HepG2 (cell line): Measurements from ENCODE around the gene PCSK5. TPM values are rescaled to one million over a fixed set of nuclear protein-coding genes. Genes with fewer than 3 reads are reported as not detected.

Source experiments
- ATAC-seq: fragments of 200-7000 bp; cut with Tn5 transposase; 3 replicates; pipeline ENCODE4 v1.9.1; 2020; ENCODE audit warnings: mild to moderate bottlenecking, moderate library complexity
- BruUV-seq: library from RNA; stranded (reverse); fragments of 400-500 nt; replicated peaks from 2 replicates; lab custom pipeline; 2021; lab: Mats Ljungman, UMichigan
- CTCF ChIA-PET: fragments of 300-600 bp; formaldehyde crosslinking; extraction: SDS; loops from one replicate; lab custom pipeline; 2021; ENCODE audit warnings: low total read pairs, inconsistent platforms, low intra/inter-chr PET ratio; lab: Yijun Ruan, JAX
- POLR2A ChIA-PET: fragments of 350-600 bp; sonication (Branson Sonifier 250); formaldehyde crosslinking; loops from one replicate; lab custom pipeline; 2020; ENCODE audit warnings: antibody characterized with exemption, inconsistent platforms; lab: Yijun Ruan, JAX
- DNase-seq: peaks from one replicate; pipeline ENCODE4 v3.0.0-alpha.2; 2015; ENCODE audit warnings: low spot score
- FAIRE-seq: peaks from 3 replicates; lab custom pipeline; 2011; peaks lifted over from hg19 to GRCh38; lab: Jason Lieb, UNC
- H2AFZ ChIP-seq: one replicate; pipeline ENCODE4 v1.6.1; 2011; ENCODE audit warnings: low read length, inconsistent platforms
- H3K27ac ChIP-seq: fragments of 300-600 bp; 3 replicates; pipeline ENCODE4 v1.8.0; 2011; ENCODE audit warnings: mixed run types, mild to moderate bottlenecking, mixed read lengths, low read length, inconsistent platforms; ENCODE audit not compliant: insufficient read depth; ENCODE audit errors: extremely low read length
- H3K27me3 ChIP-seq, 2 experiments: fragments of 200-600 bp in 1 of 2; 2 replicates in 1 of 2; 3 replicates in 1 of 2; pipeline versions ENCODE4 v1.6.0 to v1.8.0; 2011; ENCODE audit warnings: low read length in 2 of 2, mild to moderate bottlenecking in 2 of 2, moderate library complexity in 2 of 2, inconsistent platforms in 1 of 2; ENCODE audit not compliant: insufficient read depth in 2 of 2, control insufficient read depth in 1 of 2
- H3K36me3 ChIP-seq, 2 experiments: fragments of 200-600 bp in 1 of 2; replicated peaks in 1 of 2; 2 replicates in 1 of 2; 3 replicates in 1 of 2; pipeline versions ENCODE4 v1.5.1 to v1.8.0; 2011; ENCODE audit warnings: low read length in 2 of 2, inconsistent platforms in 1 of 2; ENCODE audit not compliant: insufficient read depth in 2 of 2, control insufficient read depth in 1 of 2
- H3K4me1 ChIP-seq: 2 replicates; pipeline ENCODE4 v1.5.1; 2012; ENCODE audit warnings: low read length, inconsistent platforms; ENCODE audit not compliant: insufficient read depth
- H3K4me2 ChIP-seq: 2 replicates; pipeline ENCODE4 v1.6.0; 2011; ENCODE audit warnings: low read depth, low read length, inconsistent platforms
- H3K4me3 ChIP-seq, 3 experiments: fragments of 200-600 bp in 1 of 3; sonication (generic), shearing (Covaris generic) in 1 of 3; replicated peaks in 1 of 3; 2 replicates each; pipeline ENCODE4 v1.5.1; 2011 to 2016; ENCODE audit warnings: low read length in 3 of 3, inconsistent platforms in 2 of 3, low read depth in 2 of 3, mild to moderate bottlenecking in 2 of 3, control low read depth in 1 of 3, mixed read lengths in 1 of 3; ENCODE audit not compliant: insufficient read depth in 1 of 3
- H3K79me2 ChIP-seq: one replicate; pipeline ENCODE4 v1.6.1; 2011; ENCODE audit warnings: low read length, inconsistent platforms; ENCODE audit not compliant: insufficient read depth
- H3K9ac ChIP-seq: 2 replicates; pipeline ENCODE4 v1.6.0; 2011; ENCODE audit warnings: mild to moderate bottlenecking, low read depth, low read length, inconsistent platforms; ENCODE audit not compliant: insufficient read depth
- H3K9me3 ChIP-seq: 2 replicates; pipeline ENCODE4 v1.5.1; 2012; ENCODE audit warnings: mild to moderate bottlenecking, low read length
- H4K20me1 ChIP-seq: 2 replicates; pipeline ENCODE4 v1.6.0; 2011; ENCODE audit warnings: inconsistent platforms, mild to moderate bottlenecking, low read length, moderate library complexity; ENCODE audit not compliant: insufficient read depth
- ETV6 ChIP-seq: sonication (generic); formaldehyde crosslinking; conservative IDR thresholded peaks from 2 replicates; pipeline ENCODE4 v1.4.0; 2020; ENCODE audit warnings: missing genetic modification reagents
- KDM3A ChIP-seq: IDR thresholded peaks from 2 replicates; pipeline ENCODE4 v1.6.1; 2018; ENCODE audit warnings: low read depth, missing compliant biosample characterization
- NR1H2 ChIP-seq: sonication (generic); formaldehyde crosslinking; IDR thresholded peaks from 2 replicates; pipeline ENCODE4 v1.8.1; 2022; ENCODE audit warnings: low read depth, missing genetic modification reagents, borderline replicate concordance
- PAX8 ChIP-seq: sonication (generic); formaldehyde crosslinking; IDR thresholded peaks from 2 replicates; pipeline ENCODE4 v1.8.0; 2022; ENCODE audit warnings: mild to moderate bottlenecking, missing genetic modification reagents, borderline replicate concordance
- PRPF4 ChIP-seq: fragments of 200-400 bp; formaldehyde crosslinking; IDR thresholded peaks from 2 replicates; pipeline ENCODE4 v1.6.1; 2016; ENCODE audit warnings: low read length, low read depth; ENCODE audit not compliant: poor library complexity, severe bottlenecking
- TBP ChIP-seq: sonication (generic); formaldehyde crosslinking; IDR thresholded peaks from 2 replicates; pipeline ENCODE4 v1.5.0; 2020; ENCODE audit warnings: missing genetic modification reagents
- ZNF224 ChIP-seq: sonication (generic); formaldehyde crosslinking; IDR thresholded peaks from 2 replicates; pipeline ENCODE4 v1.5.0; 2020; ENCODE audit warnings: mild to moderate bottlenecking, missing genetic modification reagents
- ZNF350 ChIP-seq: sonication (generic); formaldehyde crosslinking; IDR thresholded peaks from 2 replicates; pipeline ENCODE4 v1.4.0; 2020; ENCODE audit warnings: mild to moderate bottlenecking, low read depth, missing genetic modification reagents, borderline replicate concordance
- WGBS: methylation state at CpG from one replicate; pipeline ENCODE4 v1.1.6; 2017; ENCODE audit warnings: low lambda C conversion rate; 5-methylcytosine and 5-hydroxymethylcytosine counted together
- in situ Hi-C: cut with HindIII; loops from 2 replicates; pipeline ENCODE4 v1.10.0; 2017; ENCODE audit warnings: low pct_unique_long_range_greater_than_20kb; ENCODE audit not compliant: extremely low pct_ligation_motif_present
- intact Hi-C: fragments of 100-400 bp; cut with micrococcal nuclease; formaldehyde crosslinking; loops from one replicate; pipeline ENCODE4 v1.10.0; 2022; ENCODE audit not compliant: unreplicated experiment
- polyA plus RNA-seq, 8 experiments: library from polyadenylated mRNA; depleted of rRNA in 3 of 8; stranded (reverse) in 7 of 8; unstranded in 1 of 8; fragments of >200 nt; fragmentation: Illumina TruSeq in 4 of 8; extraction: Trizol in 4 of 8; gene quantifications; 2 replicates each; pipeline versions ENCODE4 v1.2.1 to v1.2.3, GENCODE V29; 2011 to 2016; ENCODE audit warnings: low read depth in 4 of 8, missing spikeins in 1 of 8, mixed read lengths in 1 of 8; ENCODE audit not compliant: insufficient read depth in 1 of 8
- total RNA-seq, 5 experiments: library from RNA; depleted of rRNA; stranded (reverse); fragments of >200 nt; fragmentation: Illumina TruSeq; extraction: Trizol; gene quantifications; 2 replicates each; pipeline ENCODE4 v1.2.3, GENCODE V29; 2016; ENCODE audit warnings: low read depth in 1 of 5
- TF ChIP-seq, protein P1 (sequence below): sonication (generic); formaldehyde crosslinking; IDR thresholded peaks from one replicate; pipeline ENCODE4 v1.5.1; 2020; ENCODE audit warnings: mild to moderate bottlenecking, missing genetic modification reagents; ENCODE audit errors: not compliant biosample characterization

Gene PCSK5
- total and polyA plus RNA-seq, 2 of the 13 experiments (the other 11 are each of a cell fraction or from before 2014, with no cell fraction given): 0.55 to 0.66 TPM

DNA sequence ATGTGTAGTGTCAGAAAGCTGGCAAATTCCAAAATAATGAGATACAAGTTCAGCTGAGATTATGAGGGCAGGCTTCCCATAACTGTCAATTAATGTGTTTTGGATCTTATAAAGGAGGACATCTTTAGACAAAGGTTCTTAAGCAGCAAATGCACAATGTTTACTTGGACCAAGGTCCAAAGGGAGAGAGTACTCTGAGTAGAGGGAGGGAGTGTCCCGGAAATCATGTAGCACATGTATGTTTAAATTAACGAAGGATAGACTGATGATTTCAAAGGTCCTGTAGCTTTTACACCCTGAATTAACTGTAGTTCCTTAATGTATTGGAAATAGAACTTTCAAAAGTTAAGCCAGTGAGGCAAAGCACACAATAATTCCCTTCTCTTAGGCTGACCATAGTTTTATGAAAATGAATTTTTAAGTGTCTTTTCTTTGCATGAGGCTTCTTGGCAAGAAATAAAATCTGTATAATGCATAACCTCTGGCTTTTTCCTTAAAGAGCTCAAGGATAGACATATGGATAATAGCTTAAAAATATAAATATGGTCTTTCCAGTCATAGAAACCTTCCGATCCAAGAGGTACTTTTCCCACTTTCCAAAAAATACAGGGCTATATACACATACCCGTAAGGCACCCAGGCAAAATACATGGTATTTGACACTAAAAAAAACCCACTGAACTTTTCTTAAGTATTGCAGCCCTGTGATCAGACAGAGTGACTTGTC lies 93.0 kb downstream of the PCSK5 start:
- TF ChIP-seq PAX8 (CRISPR knock-in tag) (no peak), NR1H2 (CRISPR knock-in tag) (no peak), ETV6 (CRISPR knock-in tag) (no peak), KDM3A (CRISPR knock-in tag) (no peak), PRPF4 (no peak), ZNF350 (CRISPR knock-in tag) (no peak), TBP (CRISPR knock-in tag) (no peak), ZNF224 (no peak)
- TF ChIP-seq, protein P1, sequence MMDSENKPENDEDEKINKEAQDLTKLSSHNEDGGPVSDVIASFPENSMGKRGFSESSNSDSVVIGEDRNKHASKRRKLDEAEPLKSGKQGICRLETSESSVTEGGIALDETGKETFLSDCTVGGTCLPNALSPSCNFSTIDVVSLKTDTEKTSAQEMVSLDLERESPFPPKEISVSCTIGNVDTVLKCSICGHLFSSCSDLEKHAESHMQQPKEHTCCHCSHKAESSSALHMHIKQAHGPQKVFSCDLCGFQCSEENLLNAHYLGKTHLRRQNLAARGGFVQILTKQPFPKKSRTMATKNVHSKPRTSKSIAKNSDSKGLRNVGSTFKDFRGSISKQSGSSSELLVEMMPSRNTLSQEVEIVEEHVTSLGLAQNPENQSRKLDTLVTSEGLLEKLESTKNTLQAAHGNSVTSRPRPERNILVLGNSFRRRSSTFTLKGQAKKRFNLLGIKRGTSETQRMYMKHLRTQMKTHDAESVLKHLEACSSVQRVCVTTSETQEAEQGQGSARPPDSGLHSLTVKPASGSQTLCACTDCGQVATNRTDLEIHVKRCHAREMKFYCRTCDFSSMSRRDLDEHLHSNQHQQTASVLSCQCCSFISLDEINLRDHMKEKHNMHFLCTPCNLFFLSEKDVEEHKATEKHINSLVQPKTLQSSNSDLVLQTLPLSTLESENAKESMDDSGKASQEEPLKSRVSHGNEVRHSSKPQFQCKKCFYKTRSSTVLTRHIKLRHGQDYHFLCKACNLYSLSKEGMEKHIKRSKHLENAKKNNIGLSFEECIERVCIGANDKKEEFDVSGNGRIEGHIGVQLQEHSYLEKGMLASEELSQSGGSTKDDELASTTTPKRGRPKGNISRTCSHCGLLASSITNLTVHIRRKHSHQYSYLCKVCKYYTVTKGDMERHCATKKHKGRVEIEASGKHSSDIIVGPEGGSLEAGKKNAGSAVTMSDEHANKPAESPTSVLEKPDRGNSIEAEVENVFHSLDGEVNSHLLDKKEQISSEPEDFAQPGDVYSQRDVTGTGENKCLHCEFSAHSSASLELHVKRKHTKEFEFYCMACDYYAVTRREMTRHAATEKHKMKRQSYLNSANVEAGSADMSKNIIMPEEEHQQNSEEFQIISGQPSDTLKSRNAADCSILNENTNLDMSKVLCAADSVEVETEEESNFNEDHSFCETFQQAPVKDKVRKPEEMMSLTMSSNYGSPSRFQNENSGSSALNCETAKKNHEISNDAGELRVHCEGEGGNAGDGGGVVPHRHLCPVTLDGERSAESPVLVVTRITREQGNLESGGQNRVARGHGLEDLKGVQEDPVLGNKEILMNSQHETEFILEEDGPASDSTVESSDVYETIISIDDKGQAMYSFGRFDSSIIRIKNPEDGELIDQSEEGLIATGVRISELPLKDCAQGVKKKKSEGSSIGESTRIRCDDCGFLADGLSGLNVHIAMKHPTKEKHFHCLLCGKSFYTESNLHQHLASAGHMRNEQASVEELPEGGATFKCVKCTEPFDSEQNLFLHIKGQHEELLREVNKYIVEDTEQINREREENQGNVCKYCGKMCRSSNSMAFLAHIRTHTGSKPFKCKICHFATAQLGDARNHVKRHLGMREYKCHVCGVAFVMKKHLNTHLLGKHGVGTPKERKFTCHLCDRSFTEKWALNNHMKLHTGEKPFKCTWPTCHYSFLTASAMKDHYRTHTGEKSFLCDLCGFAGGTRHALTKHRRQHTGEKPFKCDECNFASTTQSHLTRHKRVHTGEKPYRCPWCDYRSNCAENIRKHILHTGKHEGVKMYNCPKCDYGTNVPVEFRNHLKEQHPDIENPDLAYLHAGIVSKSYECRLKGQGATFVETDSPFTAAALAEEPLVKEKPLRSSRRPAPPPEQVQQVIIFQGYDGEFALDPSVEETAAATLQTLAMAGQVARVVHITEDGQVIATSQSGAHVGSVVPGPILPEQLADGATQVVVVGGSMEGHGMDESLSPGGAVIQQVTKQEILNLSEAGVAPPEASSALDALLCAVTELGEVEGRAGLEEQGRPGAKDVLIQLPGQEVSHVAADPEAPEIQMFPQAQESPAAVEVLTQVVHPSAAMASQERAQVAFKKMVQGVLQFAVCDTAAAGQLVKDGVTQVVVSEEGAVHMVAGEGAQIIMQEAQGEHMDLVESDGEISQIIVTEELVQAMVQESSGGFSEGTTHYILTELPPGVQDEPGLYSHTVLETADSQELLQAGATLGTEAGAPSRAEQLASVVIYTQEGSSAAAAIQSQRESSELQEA: no peak
- TF ChIP-seq, all 625 proteins: peak for 0
- Histone ChIP-seq H3K4me3 (no peak overlapping the region), H3K79me2 (no peaks in the 10 kb centered on the region), H3K9ac (no peak overlapping the region), H4K20me1 (no peaks in the 10 kb centered on the region), H3K9me3 (no peaks in the 10 kb centered on the region), H2AFZ (no peak overlapping the region), H3K4me1 (no peaks in the 10 kb centered on the region), H3K36me3 (no peaks in the 10 kb centered on the region), H3K27ac (no peak overlapping the region), H3K4me2 (no peak overlapping the region), H3K27me3 (no peaks in the 10 kb centered on the region)
- no peak for FAIRE-seq
- no TSS peak for BruUV-seq
- ChIA-PET CTCF (no interaction called here), POLR2A (no interaction called here)
- ATAC-seq: no peak
- intact Hi-C loops (no loop called here), in situ Hi-C loops (no loop called here)
- no peak for DNase-seq
- WGBS: 53% methylated on average over 4 of the region's 4 CpGs
